T-helper 1 cell treated with Interleukin-12 subunit alpha and Interleukin-12 subunit beta and Interleukin-4 antibody, amounts not matched to agents 30 ng/mL and 1 ng/mL, for 36 hours (primary cell): ENCODE data around the gene BRD3. TPM values are rescaled to one million over a fixed set of nuclear protein-coding genes. Genes with fewer than 3 reads are reported as not detected.
"Not testable (repeated sequence)": the region's sequence is repeated elsewhere in the genome, so short reads cannot be mapped to it uniquely, and the experiment has no call there.

Source experiments
- intact Hi-C: fragments of 100-400 bp; cut with micrococcal nuclease; formaldehyde crosslinking; loops from one replicate; pipeline ENCODE4 v1.15.1; 2024
- total RNA-seq: library from RNA; stranded (reverse); gene quantifications from 2 replicates; pipeline ENCODE4 v1.2.3, GENCODE V29; 2022

BRD3 gene
- total RNA-seq = 24.2 and 26.3 TPM in 2 replicates

DNA sequence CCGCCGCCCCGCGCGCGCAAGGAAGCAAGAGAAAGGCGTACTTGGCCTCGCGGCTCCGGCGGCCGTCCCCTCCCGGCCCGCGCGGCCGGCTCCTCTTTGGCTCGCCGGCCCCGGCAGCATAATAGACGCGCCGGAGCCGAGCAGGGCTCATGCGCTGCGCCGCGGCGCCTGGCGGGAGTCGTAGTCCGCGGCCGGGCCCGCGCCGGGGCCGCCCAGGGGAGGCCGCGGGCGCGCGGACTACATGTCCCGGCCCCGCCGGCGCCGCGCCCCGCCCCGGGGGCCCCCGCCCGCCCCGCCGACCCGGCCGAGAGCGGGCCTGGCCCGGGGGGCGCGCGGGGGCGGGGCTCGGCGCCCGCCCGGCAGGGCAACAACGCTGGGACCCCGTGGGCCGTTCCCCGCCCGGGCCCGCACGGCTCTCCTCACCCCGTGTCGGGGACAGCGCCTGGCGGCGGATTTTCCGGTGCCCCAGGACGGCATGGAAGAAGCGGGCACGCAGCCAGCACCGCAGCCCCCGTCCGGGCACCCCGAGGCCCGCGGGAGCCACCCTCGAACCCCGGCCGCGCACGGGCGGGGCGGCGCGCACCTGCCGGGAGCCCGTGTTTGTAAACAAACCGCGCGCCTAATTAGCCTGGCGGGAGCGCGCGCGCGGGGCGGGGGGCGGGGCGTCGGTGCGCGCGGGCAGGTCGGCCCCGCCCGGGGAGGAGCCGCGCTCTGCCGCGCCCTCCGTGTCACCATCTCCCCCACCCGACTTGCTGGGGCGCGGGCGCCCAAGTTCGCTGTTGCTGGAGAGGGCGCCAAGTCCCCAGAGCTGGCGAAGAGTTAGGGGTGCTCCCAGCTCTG is at the start of gene BRD3:
TSS of gene BRD3 (minus strand) at position 123 of the 840 bp plus-strand sequence. CDS start 14,549 bp downstream, outside the sequence.
- intact Hi-C loops = loop anchor here (1.0 to 10.0 kb wide), 13 partner anchors 31 to 1839 kb away; partner anchors contain the start of genes BRD3OS, CACFD1, CAMSAP1 and GTF3C5

DNA sequence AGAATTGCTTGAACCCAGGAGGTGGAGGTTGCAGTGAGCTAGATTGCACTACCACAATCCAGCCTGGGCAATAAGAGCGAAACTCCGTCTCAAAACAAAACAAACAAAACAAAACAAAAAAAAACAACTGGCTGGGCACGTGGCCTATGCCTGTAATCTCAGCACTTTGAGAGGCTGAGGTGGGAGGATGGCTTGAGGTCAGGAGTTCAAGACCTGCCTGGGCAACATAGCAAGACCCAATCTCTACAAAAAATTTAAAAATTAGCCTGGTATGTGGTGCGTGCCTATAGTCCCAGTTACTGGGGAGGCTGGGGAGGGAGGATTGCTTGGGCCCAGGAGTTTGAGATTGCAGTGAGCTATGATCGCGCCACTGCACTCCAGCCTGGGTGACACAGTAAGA is 44.7 kb upstream of the BRD3 start:
- intact Hi-C loops = no loop called here

- intact Hi-C loops = no loop called here
Measured at GRCh38 chr9:134111064-134111463, 43.2 kb upstream of the BRD3 start.

GRCh38 chr9:134103391-134103998 is 35.7 kb upstream of the BRD3 start:
- intact Hi-C loops = no loop called here

GRCh38 chr9:134101623-134102149 is 33.9 kb upstream of the BRD3 start:
- intact Hi-C loops = no loop called here

- intact Hi-C loops = not testable (repeated sequence)
Measured at GRCh38 chr9:134101133-134101532, 33.3 kb upstream of the BRD3 start.

DNA sequence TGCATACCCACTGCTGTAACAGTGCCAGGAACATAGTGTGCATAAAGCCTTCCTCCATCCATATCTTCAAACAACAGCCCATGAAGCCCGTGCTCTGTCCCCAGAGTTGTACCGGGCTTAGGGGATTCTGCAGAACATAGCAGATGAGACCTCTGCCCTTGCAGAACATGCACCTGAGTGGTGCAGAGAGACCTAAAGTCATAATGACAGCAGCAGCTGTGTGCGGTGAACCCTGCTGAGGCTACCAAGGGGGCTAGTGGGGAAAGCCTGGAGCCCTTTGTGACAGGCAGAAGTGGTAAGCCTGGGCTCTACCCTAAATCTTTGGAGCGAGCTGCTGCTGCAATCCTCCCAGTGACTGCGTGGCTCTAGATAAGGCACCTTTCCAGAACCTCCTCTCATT is 32.2 kb upstream of the BRD3 start:
- intact Hi-C loops = no loop called here

GRCh38 chr9:134099123-134099761 is 31.4 kb upstream of the BRD3 start:
- intact Hi-C loops = loop anchor here (1.0 kb wide), 6 partner anchors 31 to 317 kb away; partner anchors contain the start of genes BRD3, BRD3OS and RNU6ATAC

DNA sequence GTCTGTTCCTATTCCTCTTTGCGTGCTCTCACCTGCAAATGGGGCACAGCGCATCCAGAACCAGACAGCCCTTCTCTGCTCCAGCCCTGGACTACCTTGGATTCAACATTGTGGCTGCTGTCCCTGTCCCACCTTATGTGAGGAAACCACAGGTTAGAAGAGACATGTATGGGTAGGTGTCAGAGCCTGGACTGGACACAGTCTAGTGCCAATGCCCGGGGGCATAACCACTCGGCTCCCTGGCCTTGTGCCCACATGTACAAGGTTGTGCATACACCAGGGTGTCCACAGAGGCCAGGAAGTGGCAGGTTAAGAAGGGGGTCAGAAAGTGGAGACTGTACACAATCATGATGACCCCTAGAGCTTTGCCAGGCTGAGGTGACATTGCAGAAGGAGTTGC is 22.1 kb upstream of the BRD3 start:
- intact Hi-C loops = no loop called here

DNA sequence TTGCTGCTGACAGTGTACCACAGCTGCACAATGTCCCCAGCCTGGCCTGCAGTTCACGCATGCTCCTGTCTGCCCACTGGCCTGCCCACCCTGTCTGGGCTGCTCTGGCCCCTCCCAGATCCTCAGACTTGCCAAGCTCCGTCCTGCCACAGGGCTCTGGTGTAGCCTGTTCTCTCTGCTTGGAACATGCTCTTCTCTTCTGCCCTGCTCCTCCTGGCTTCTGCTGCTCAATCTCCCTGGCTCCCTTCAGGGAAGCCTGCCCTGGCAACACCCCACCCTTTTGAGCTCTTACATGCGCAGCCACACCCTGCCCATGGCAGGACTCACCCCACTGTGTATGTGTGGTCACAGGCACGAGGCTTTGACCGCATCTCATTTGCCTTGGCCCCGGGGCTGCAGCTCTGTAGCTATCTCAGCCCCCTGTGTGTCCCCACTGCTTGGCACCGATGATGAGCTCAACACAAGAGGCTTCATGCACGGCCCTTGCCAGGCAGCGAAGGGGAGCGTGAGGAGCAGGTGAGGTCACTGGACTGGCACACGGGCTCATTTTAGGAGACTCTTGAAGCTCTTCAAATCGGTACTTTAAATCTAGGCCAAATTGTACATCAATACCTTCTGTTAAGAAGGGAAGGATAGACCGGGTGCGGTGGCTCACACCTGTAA is 20.4 kb upstream of the BRD3 start:
- intact Hi-C loops = no loop called here

DNA sequence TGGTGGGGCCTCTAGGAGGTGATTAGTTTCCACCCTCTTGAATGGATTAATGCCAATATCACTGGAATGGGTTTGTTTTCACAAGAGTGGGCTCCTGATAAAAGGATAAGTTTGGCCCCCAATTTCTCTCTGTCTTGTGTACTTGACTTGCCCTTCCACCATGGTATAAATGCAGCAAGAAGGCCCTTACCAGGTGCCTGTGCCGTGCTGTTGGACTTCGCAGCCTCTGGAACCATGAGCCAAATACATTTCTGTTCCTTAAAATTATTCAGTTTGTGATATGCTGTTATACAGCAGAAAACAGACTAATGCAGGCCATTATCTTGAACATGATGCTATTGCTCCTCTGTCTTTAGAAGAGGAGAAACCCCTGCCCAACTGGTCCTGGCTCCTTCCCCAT is 17.8 kb upstream of the BRD3 start:
- intact Hi-C loops = no loop called here

GRCh38 chr9:134083451-134083850 is 15.6 kb upstream of the BRD3 start:
- intact Hi-C loops = no loop called here

GRCh38 chr9:134076644-134077043 is 8.8 kb upstream of the BRD3 start:
- intact Hi-C loops = no loop called here

DNA sequence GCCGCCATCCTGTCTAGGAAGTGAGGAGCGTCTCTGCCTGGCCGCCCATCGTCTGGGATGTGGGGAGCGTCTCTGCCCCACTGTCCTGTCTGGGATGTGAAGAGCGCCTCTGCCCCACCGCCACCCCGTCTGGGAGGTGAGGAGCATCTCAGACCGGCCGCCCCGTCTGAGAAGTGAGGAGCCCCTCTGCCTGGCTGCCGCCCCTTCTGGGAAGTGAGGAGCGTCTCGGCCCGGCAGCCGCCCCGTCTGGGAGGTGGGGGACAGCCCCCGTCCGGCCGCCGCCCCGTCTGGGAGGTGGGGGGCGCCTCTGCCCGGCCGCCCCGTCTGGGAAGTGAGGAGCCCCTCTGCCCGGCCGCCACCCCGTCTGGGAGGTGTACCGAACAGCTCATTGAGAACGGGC is 7.9 kb upstream of the BRD3 start:
- intact Hi-C loops = not testable (repeated sequence)

- intact Hi-C loops = no loop called here
Measured at GRCh38 chr9:134073500-134073899, 5.7 kb upstream of the BRD3 start.

- intact Hi-C loops = not testable (repeated sequence)
Measured at GRCh38 chr9:134072683-134073082, 4.9 kb upstream of the BRD3 start.

GRCh38 chr9:134071149-134071548 is 3.3 kb upstream of the BRD3 start:
- intact Hi-C loops = no loop called here

- intact Hi-C loops = loop anchor here (2.0 to 10.0 kb wide), 6 partner anchors 373 to 1838 kb away; partner anchors contain the start of genes CAMSAP1, MED22, MRPS2 and RPL7A
Measured at GRCh38 chr9:134069480-134070399, 1.9 kb upstream of the BRD3 start.

DNA sequence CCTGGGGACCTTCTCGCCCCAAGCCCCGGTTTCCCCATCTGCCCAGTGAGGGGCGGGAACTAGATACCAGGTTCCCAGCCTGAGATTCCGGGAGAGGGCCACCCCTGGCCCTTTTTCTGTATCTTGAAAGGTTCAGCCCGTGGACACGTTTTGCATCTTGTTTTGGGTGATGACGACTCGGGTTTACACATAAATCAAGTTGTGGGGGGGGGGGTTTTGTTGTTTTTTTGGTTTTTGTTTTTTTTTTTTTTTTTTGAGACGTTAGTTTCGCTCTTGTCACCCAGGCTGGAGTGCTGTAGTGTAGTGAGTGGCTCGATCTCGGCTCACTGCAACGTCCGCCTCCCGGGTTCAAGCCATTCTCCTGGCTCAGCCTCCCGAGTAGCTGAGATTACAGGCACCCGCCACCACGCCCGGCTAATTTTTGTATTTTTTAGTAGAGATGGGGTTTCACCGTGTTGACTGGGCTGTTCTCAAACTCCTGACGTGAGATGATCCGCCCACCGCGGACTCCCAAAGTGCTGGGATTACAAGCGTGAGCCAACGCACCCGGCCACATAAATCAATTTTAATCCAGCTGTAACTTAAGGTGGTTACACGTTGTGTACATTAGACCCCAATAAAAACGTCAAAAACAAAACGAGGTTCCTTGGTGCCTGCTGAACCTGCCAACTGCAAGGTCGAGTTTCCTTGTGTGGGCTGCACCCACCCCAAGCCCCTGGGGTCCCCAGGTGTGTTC is 1.1 kb upstream of the BRD3 start:
- intact Hi-C loops = loop anchor here (1.0 to 10.0 kb wide), 13 partner anchors 30 to 1838 kb away; partner anchors contain the start of genes BRD3OS, CACFD1, CAMSAP1 and GTF3C5
